Kidney epithelial cell (primary cell): ENCODE measurements around the gene RAD17. TPM values are rescaled to one million over a fixed set of nuclear protein-coding genes. Genes with fewer than 3 reads are reported as not detected.

Source experiments
- DNase-seq: peaks from one replicate; pipeline ENCODE4 v3.0.0-alpha.2; 2010; ENCODE audit warnings: low read depth
- H3K27me3 ChIP-seq: 2 replicates; pipeline ENCODE4 v1.6.0; 2011; ENCODE audit warnings: low read length; ENCODE audit not compliant: control insufficient read depth, insufficient read depth
- H3K36me3 ChIP-seq: 2 replicates; pipeline ENCODE4 v1.5.1; 2011; ENCODE audit warnings: low read length; ENCODE audit not compliant: control insufficient read depth, insufficient read depth
- H3K4me3 ChIP-seq: 2 replicates; pipeline ENCODE4 v1.5.1; 2011; ENCODE audit warnings: low read depth, mild to moderate bottlenecking, control low read depth, low read length
- total RNA-seq: library from RNA; depleted of rRNA; stranded (reverse); fragments of >200 nt; gene quantifications from 2 replicates; pipeline ENCODE4 v1.2.3, GENCODE V29; 2015
- TF ChIP-seq, protein P1 (sequence below): IDR thresholded peaks from 2 replicates; pipeline ENCODE4 v1.5.1; 2011; ENCODE audit warnings: mild to moderate bottlenecking, moderate library complexity, low read length, control low read depth, inconsistent platforms; ENCODE audit not compliant: insufficient read depth, poor library complexity, severe bottlenecking

The RAD17 gene
- total RNA-seq, 1 donor from 2014 or later = 25.9 TPM

DNA sequence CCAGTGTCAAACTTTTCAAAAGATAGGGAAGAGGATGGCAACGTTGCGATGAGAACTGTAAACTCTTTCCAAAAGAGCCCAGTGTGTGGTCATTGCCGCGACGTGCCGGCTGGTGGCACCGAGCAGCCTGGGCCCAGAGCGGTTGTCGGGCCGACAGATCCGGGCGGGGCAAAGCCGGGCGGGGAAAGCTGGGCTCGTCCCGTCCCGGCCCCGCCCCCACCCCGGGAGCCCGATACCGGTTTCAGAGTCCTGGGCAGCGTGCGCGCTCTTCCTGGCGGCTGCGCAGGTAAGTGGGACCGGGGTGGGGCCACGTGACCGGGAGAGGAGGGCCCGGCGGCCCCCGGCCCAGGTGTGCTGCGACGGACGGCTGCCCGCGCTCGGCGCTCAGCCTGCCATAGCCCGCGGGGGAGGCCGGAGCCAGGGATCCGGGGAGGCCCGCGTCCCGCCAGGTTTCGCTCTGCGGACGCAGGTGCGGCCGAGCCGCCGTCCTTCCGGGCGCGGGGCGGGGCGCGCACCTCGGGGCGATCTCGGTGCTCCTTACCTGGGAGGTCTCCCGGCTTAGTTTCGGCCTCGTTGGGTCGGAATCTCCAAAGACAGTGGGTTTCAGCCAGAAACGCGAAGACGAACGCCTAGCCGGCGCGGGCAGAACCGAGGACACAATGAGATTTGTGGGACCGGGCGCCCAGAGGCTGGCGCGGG is 45.4 kb downstream of the RAD17 start, which contains the start of gene MARVELD2:
Gene MARVELD2 (plus strand): TSS at position 232 of the 699 bp plus-strand sequence. CDS start 4,270 bp downstream, outside the sequence.
- Histone ChIP-seq H3K36me3 (no peaks in the 10 kb centered on the region), H3K4me3 (peak within 1 kb of the TSS; percentile 79), H3K27me3 (no peaks in the 10 kb centered on the region)
- TF ChIP-seq, protein P1, sequence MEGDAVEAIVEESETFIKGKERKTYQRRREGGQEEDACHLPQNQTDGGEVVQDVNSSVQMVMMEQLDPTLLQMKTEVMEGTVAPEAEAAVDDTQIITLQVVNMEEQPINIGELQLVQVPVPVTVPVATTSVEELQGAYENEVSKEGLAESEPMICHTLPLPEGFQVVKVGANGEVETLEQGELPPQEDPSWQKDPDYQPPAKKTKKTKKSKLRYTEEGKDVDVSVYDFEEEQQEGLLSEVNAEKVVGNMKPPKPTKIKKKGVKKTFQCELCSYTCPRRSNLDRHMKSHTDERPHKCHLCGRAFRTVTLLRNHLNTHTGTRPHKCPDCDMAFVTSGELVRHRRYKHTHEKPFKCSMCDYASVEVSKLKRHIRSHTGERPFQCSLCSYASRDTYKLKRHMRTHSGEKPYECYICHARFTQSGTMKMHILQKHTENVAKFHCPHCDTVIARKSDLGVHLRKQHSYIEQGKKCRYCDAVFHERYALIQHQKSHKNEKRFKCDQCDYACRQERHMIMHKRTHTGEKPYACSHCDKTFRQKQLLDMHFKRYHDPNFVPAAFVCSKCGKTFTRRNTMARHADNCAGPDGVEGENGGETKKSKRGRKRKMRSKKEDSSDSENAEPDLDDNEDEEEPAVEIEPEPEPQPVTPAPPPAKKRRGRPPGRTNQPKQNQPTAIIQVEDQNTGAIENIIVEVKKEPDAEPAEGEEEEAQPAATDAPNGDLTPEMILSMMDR = peak; percentile 58
- peak; percentile 26 for DNase-seq

DNA sequence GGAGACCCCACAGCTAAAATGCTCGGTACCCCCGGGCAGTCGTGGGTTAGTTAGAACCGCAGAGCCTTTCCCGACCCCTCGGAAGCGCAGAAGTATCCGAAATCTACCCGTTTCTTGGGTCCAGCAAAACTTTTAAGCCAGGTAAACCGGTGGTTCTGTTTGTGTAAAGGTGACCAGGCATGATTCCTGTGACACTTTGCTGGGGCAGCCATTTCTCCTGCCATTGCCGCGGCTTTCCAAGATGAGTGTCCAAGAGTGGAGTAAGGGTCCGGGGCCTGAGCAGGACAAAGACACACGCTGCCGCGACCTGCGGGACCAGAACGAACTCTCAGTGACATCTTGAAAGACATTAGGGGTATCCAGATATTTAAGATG is 46.0 kb downstream of the RAD17 start:
- H3K27me3 ChIP-seq = no peaks in the 10 kb centered on the region
- H3K4me3 ChIP-seq = peak overlapping the region; percentile 79
- TF ChIP-seq, protein P1 = no peak
- no peak for DNase-seq
- no peaks in the 10 kb centered on the region for H3K36me3 ChIP-seq

DNA sequence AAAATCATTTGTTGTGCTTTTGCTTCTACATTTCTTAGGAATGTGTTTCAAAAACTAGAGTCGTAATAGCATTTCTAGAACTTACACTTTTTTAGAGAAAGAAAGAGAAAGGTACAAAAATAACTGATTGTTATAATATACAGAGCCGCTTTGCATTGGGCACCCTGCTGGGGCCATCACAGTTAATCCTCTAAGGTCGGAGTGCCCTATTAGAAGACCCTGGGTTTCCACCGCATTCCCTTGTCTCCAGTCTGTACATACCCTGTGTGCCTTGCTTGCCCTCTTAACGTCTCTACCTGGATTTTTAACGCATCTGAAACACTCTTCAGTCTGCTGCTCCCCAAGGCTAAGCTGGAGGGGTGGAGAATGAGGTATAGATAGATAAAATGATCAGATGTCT is 46.6 kb downstream of the RAD17 start:
- Histone ChIP-seq H3K36me3 (no peaks in the 10 kb centered on the region), H3K4me3 (peak overlapping the region; percentile 79), H3K27me3 (no peaks in the 10 kb centered on the region)
- no peak for DNase-seq
- TF ChIP-seq, protein P1 = no peak

DNA sequence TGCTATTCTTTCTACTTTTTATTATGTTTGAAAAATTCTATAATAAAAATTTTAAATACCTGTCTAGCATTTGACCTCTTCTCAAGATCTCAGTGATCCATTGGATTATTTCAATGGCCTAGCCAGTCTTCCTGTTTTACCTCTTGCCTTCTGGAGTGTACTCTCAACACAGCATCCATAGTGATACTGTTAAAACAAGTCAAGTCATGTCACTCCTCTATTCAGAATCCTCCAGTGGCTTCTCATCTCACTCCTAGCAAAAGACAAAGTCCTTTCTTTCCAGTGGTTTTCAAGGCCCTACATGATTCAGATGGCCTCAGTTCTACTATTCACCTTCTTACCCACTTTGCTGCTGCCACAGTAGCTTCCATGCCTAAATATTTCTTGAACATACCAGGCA is 47.1 kb downstream of the RAD17 start:
- Histone ChIP-seq H3K27me3 (no peaks in the 10 kb centered on the region), H3K4me3 (no peak overlapping the region), H3K36me3 (no peaks in the 10 kb centered on the region)
- TF ChIP-seq, protein P1 = no peak
- DNase-seq = no peak

DNA sequence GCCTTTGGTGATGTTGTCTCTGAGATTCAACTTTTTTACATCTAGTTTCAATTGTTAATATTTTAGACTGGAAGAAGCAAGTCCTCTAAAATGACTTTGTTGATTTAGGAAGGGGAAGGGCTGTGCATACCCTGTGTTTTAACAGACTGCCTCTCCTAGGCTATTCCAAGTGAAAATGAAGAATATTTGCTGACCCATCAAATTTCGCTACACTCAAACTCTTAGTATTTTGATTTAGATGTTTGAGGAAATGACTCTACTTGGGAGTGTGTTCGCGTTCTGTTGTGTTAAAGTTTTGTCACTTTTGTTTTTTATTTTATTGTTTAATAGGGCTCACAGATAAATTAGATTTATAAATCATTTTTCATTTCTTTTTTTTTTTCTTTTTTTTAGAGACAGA is 48.9 kb downstream of the RAD17 start:
- H3K36me3 ChIP-seq = no peaks in the 10 kb centered on the region
- TF ChIP-seq, protein P1 = no peak
- no peak overlapping the region for H3K4me3 ChIP-seq
- no peaks in the 10 kb centered on the region for H3K27me3 ChIP-seq
- DNase-seq = no peak
